ENCODE data around the gene ZNF580.

DNA sequence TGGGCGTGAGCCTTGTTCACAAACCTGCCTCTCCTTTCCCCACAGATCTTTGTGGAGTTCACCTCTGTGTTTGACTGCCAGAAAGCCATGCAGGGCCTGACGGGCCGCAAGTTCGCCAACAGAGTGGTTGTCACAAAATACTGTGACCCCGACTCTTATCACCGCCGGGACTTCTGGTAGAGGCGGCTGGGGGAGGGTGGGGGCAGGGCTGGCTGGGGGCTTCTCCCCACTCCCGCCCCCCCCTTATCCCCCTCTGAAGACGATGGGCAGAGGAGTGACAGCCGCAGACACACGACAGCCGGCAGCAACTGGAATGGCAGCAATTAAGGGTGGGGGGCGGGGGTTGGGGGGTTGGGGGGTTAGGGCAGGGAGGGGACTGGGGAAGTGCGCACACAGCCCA, 33.1 kb downstream of the ZNF580 start:
- no peak for TF ChIP-seq EZH2 (IDR thresholded peaks at IDR 0.05; ENCODE audit: low read length, unreplicated experiment)
- TF ChIP-seq, protein P1, sequence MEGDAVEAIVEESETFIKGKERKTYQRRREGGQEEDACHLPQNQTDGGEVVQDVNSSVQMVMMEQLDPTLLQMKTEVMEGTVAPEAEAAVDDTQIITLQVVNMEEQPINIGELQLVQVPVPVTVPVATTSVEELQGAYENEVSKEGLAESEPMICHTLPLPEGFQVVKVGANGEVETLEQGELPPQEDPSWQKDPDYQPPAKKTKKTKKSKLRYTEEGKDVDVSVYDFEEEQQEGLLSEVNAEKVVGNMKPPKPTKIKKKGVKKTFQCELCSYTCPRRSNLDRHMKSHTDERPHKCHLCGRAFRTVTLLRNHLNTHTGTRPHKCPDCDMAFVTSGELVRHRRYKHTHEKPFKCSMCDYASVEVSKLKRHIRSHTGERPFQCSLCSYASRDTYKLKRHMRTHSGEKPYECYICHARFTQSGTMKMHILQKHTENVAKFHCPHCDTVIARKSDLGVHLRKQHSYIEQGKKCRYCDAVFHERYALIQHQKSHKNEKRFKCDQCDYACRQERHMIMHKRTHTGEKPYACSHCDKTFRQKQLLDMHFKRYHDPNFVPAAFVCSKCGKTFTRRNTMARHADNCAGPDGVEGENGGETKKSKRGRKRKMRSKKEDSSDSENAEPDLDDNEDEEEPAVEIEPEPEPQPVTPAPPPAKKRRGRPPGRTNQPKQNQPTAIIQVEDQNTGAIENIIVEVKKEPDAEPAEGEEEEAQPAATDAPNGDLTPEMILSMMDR (conservative IDR thresholded peaks at IDR 0.05; ENCODE audit: low read depth, low read length) = no peak
